IPS DF 6.9 (cell line): ENCODE data around the gene MMS19.

ENCODE experiments used
- DNase-seq: peaks from one replicate; pipeline ENCODE4 v3.0.0-alpha.2; 2013; ENCODE audit warnings: low read depth, low spot score
- H3K27ac ChIP-seq: one replicate; pipeline ENCODE4 v1.5.1; 2013; ENCODE audit warnings: low read length, control low read depth
- H3K27me3 ChIP-seq: 2 replicates; pipeline ENCODE4 v1.6.1; 2013; ENCODE audit warnings: mild to moderate bottlenecking, low read length; ENCODE audit not compliant: control insufficient read depth, insufficient read depth
- H3K36me3 ChIP-seq: 2 replicates; pipeline ENCODE4 v1.6.1; 2013; ENCODE audit warnings: low read length; ENCODE audit not compliant: control insufficient read depth, insufficient read depth
- H3K4me1 ChIP-seq: 2 replicates; pipeline ENCODE4 v1.6.1; 2013; ENCODE audit warnings: low read length; ENCODE audit not compliant: control insufficient read depth, insufficient read depth
- H3K4me3 ChIP-seq: 2 replicates; pipeline ENCODE4 v1.5.1; 2013; ENCODE audit warnings: mild to moderate bottlenecking, low read length
- H3K9me3 ChIP-seq: 2 replicates; pipeline ENCODE4 v1.6.1; 2013; ENCODE audit warnings: low read length, inconsistent platforms; ENCODE audit not compliant: control insufficient read depth, insufficient read depth
- WGBS: extraction: QIAGEN DNeasy Blood & Tissue Kit; methylation state at CpG from one replicate; pipeline ENCODE4 v1.1.7; 2013; ENCODE audit warnings: mixed read lengths, missing lambda C conversion rate; ENCODE audit not compliant: insufficient read length, insufficient coverage; 5-methylcytosine and 5-hydroxymethylcytosine counted together

Gene MMS19

GRCh38 chr10:97525086-97525485, 26.9 kb upstream of the MMS19 start:
- Histone ChIP-seq H3K9me3 (no peaks in the 10 kb centered on the region), H3K4me1 (peaks cover 2% of the 10 kb centered on the region; the same call in 1 of the 2 replicates), H3K36me3 (no peaks in the 10 kb centered on the region), H3K4me3 (no peak overlapping the region), H3K27ac (no peak overlapping the region), H3K27me3 (no peaks in the 10 kb centered on the region)
- no peak for DNase-seq
- WGBS, result no CpG with 5 or more reads among the region's 5 CpGs

DNA sequence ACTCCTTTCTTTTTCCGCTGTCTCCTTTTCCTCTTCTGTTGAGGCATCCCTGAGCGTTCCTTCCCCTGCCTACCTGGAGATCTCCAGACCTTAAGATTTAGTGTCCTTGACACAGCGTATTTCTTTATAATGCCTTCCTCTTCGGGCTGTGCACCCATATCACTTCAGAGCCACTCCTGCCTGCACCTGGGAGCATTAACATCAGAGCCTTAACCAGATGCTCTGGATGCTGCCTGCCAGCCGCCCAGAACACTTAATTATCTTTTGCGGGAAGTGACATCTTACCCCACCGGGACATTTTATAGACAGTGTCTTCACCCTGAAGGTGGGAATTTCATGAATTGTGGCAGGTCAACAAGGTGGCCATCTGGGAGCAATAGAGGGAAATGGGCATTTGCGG, 24.7 kb upstream of the MMS19 start:
- Histone ChIP-seq H3K36me3 (no peaks in the 10 kb centered on the region), H3K4me3 (no peak overlapping the region), H3K27ac (no peak overlapping the region), H3K4me1 (peaks cover 2% of the 10 kb centered on the region; the same call in 1 of the 2 replicates), H3K27me3 (no peaks in the 10 kb centered on the region), H3K9me3 (no peaks in the 10 kb centered on the region)
- DNase-seq, result no peak
- no CpG with 5 or more reads among the region's 8 CpGs for WGBS

- Histone ChIP-seq H3K9me3 (no peaks in the 10 kb centered on the region), H3K4me3 (no peak overlapping the region), H3K27ac (no peak overlapping the region), H3K4me1 (peaks cover 5% of the 10 kb centered on the region), H3K36me3 (no peaks in the 10 kb centered on the region; the same call in 1 of the 2 replicates), H3K27me3 (no peaks in the 10 kb centered on the region)
- DNase-seq, result no peak
- no CpG with 5 or more reads among the region's 6 CpGs for WGBS
These were observed 23.8 kb upstream of the MMS19 start for GRCh38 chr10:97522071-97522470.

- Histone ChIP-seq H3K4me3 (no peak overlapping the region), H3K27me3 (no peaks in the 10 kb centered on the region), H3K9me3 (no peaks in the 10 kb centered on the region), H3K27ac (no peak overlapping the region), H3K4me1 (peaks cover 5% of the 10 kb centered on the region), H3K36me3 (no peaks in the 10 kb centered on the region; the same call in 1 of the 2 replicates)
- DNase-seq, result no peak
- no CpG with 5 or more reads among the region's 11 CpGs for WGBS
These were observed 22.9 kb upstream of the MMS19 start for GRCh38 chr10:97520978-97521761.

DNA sequence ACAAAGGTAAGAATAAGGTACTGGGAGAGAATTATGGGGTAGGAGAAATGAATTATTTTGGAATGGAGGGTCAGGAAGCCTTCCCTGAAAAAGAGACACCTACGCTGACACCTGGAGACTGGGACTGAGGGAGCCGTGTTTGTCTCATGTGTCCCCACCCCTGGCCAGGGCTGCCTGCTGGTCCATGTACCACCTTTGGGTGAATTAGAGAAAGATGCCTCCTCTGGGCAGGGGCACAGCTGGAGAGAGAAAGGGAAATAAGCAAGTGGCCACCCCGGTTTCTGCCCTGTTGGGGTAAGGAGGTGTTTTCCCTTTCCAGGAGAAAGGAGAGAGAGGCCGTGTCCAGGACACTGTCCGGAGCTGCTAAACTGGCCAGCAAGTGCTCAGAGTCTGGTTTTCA, 22.3 kb upstream of the MMS19 start:
- no CpG with 5 or more reads among the region's 5 CpGs for WGBS
- no peak for DNase-seq
- no peaks in the 10 kb centered on the region for H3K27me3 ChIP-seq
- H3K4me1 ChIP-seq, result peaks cover 5% of the 10 kb centered on the region
- no peaks in the 10 kb centered on the region; the same call in 1 of the 2 replicates for H3K36me3 ChIP-seq
- no peak overlapping the region for H3K4me3 ChIP-seq
- H3K27ac ChIP-seq, result no peak overlapping the region
- no peaks in the 10 kb centered on the region for H3K9me3 ChIP-seq

DNA sequence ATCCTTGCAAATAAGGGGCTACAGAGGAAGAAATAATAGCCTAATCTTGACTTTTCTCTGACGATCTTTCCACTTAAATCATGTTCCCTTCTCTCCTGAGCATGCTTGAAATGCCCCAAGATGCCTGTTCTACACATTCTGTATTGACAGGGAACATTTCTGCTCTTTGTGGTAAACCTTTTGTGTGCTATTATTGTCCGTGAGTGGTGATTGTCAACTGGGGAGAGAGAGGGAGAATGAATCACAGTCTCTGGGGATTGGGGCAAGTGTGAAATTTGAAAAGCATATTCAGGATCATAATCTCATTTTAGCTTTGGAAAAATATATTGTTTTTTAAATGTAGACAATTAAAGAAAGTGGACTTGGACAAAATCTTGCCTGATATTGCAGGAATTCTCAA, 21.1 kb upstream of the MMS19 start:
- WGBS, result no CpG with 5 or more reads among the region's 2 CpGs
- Histone ChIP-seq H3K4me3 (no peak overlapping the region), H3K27me3 (no peaks in the 10 kb centered on the region), H3K27ac (no peak overlapping the region), H3K4me1 (peaks cover 5% of the 10 kb centered on the region), H3K9me3 (no peaks in the 10 kb centered on the region), H3K36me3 (no peaks in the 10 kb centered on the region; the same call in 1 of the 2 replicates)
- DNase-seq, result no peak

GRCh38 chr10:97518301-97519043, 20.2 kb upstream of the MMS19 start:
- DNase-seq, result no peak
- no peak overlapping the region for H3K27ac ChIP-seq
- H3K27me3 ChIP-seq, result no peaks in the 10 kb centered on the region
- no peak overlapping the region for H3K4me3 ChIP-seq
- no peaks in the 10 kb centered on the region; the same call in 1 of the 2 replicates for H3K36me3 ChIP-seq
- H3K9me3 ChIP-seq, result no peaks in the 10 kb centered on the region
- no CpG with 5 or more reads among the region's 10 CpGs for WGBS
- peaks cover 5% of the 10 kb centered on the region for H3K4me1 ChIP-seq

DNA sequence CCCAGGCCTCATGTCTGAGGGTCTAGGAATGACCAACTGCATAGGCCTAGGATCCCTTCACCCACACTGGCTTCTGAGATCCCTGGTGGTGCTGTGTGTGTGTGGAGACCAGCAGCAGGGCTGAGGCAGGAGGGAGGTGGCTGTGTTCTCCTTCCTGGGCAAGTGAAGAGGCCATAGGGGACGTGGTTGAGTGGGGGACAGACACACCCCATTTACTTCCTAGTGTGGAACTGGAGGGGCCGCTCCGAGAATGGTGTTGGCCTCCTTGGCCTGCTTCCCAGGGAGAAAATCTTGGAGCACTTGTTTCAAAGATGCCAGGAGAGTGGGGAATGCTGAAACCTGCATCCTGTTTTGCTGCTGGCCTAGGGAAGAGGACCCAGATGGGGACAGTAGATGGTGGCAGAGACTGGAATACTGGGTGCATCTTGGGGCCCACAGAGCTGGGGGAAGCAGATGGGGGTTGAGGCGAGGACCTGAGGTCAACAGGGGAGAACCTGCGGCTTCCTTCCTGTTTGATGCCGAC, 19.6 kb upstream of the MMS19 start:
- Histone ChIP-seq H3K9me3 (no peaks in the 10 kb centered on the region), H3K4me3 (no peak overlapping the region), H3K4me1 (peaks cover 5% of the 10 kb centered on the region), H3K27me3 (no peaks in the 10 kb centered on the region), H3K27ac (no peak overlapping the region), H3K36me3 (no peaks in the 10 kb centered on the region; the same call in 1 of the 2 replicates)
- no CpG with 5 or more reads among the region's 6 CpGs for WGBS
- DNase-seq, result no peak

DNA sequence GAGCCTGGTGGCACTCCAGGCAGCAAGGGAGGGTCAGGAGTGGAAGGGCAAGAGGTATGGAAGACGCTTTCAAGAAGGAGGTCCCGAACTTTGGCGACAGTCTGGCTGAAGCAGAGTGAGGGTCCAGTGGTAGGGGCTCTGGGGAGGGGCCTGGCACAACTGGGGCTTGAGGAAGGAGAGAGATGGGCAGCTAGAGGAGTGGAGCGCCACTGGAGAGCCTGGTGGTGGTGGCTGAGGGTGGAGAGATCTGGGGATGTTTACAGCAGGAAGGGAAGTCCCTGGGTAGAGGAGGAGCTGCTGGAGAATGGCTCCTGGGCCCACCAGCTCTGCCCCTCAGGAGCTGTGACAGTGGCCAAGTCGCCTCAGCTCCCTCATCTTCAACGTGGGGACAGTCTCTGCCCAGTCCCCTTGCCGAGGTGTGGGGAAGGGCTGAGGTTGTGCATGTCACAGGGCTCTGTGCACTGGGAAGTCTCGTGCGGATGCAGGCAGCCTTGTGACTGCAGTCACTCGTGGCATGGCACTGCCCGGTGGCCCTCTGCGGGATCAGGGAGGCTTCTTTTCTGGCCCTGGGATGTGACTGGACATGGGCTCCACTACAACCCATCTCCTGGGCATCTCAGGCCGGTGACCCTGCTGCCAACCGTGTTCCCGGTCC, 19.0 kb upstream of the MMS19 start:
- Histone ChIP-seq H3K27ac (no peak overlapping the region), H3K36me3 (no peaks in the 10 kb centered on the region; the same call in 1 of the 2 replicates)

More for the DNA sequence above, 19.0 kb upstream of the MMS19 start:
- peaks cover 5% of the 10 kb centered on the region for H3K4me1 ChIP-seq
- no peak for DNase-seq
- no peaks in the 10 kb centered on the region for H3K27me3 ChIP-seq
- no peak overlapping the region for H3K4me3 ChIP-seq
- H3K9me3 ChIP-seq, result no peaks in the 10 kb centered on the region
- no CpG with 5 or more reads among the region's 15 CpGs for WGBS
